ENCODE data around the gene SCML2. TPM values are rescaled to one million over a fixed set of nuclear protein-coding genes. Genes with fewer than 3 reads are reported as not detected.

The SCML2 gene
- total and polyA plus RNA-seq, 2 of the 8 experiments (the other 6 are each of a cell fraction or from before 2014, with no cell fraction given) = 14.6 to 18.9 TPM

GRCh38 chrX:18309401-18309800, 45.1 kb downstream of the SCML2 start (continued):
- TF ChIP-seq ASH2L (IDR thresholded peaks at IDR 0.05; ENCODE audit: low read length) (no peak), POLR2AphosphoS5 (IDR thresholded peaks at IDR 0.05; ENCODE audit: low read depth, low read length) (no peak), SP1 (IDR thresholded peaks at IDR 0.05; ENCODE audit: low read depth, low read length) (no peak)
